Endothelial cell of umbilical vein (primary cell): Measurements from ENCODE around the gene RFXANK. TPM values are rescaled to one million over a fixed set of nuclear protein-coding genes. Genes with fewer than 3 reads are reported as not detected.

ENCODE experiments used
- BruUV-seq: library from RNA; stranded (reverse); fragments of 400-500 nt; replicated peaks from 2 replicates; lab custom pipeline; 2021; lab: Mats Ljungman, UMichigan
- CTCF ChIA-PET: fragments of 300-600, 350-600 bp; sonication (Branson Sonifier 250); formaldehyde crosslinking; loops from one replicate; lab custom pipeline; 2021; ENCODE audit warnings: antibody characterized with exemption, inconsistent platforms; lab: Charles Lee
- POLR2A ChIA-PET: fragments of 300-600, 350-600 bp; sonication (Branson Sonifier 250); formaldehyde crosslinking; loops from one replicate; lab custom pipeline; 2021; ENCODE audit warnings: antibody characterized with exemption, inconsistent platforms; lab: Charles Lee
- DNase-seq: peaks from one replicate; pipeline ENCODE4 v3.0.0-alpha.2; 2011; ENCODE audit warnings: low read depth, low spot score
- FAIRE-seq: peaks from 2 replicates; lab custom pipeline; 2011; peaks lifted over from hg19 to GRCh38; lab: Jason Lieb, UNC
- H2AFZ ChIP-seq: 2 replicates; pipeline ENCODE4 v1.6.0; 2012; ENCODE audit warnings: low read depth, low read length, control low read depth, inconsistent platforms
- H3K27ac ChIP-seq: 2 replicates; pipeline ENCODE4 v1.5.1; 2011; ENCODE audit warnings: low read depth, mild to moderate bottlenecking, control low read depth, low read length, moderate library complexity; ENCODE audit not compliant: insufficient read depth
- H3K27me3 ChIP-seq, 2 experiments: 2 replicates each; pipeline versions ENCODE4 v1.6.0 to v1.6.1; 2011; ENCODE audit warnings: low read length in 2 of 2, mixed read lengths in 1 of 2; ENCODE audit not compliant: control insufficient read depth in 2 of 2, insufficient read depth in 2 of 2
- H3K36me3 ChIP-seq, 2 experiments: 2 replicates in 1 of 2; 3 replicates in 1 of 2; pipeline ENCODE4 v1.5.1; 2011; ENCODE audit warnings: low read length in 2 of 2, mild to moderate bottlenecking in 1 of 2, moderate library complexity in 1 of 2; ENCODE audit not compliant: control insufficient read depth in 2 of 2, insufficient read depth in 2 of 2; ENCODE audit errors: extremely low read depth in 1 of 2
- H3K4me1 ChIP-seq: 3 replicates; pipeline ENCODE4 v1.5.1; 2011; ENCODE audit warnings: mild to moderate bottlenecking, low read length; ENCODE audit not compliant: control insufficient read depth, insufficient read depth; ENCODE audit errors: extremely low read depth
- H3K4me2 ChIP-seq: 2 replicates; pipeline ENCODE4 v1.6.1; 2011; ENCODE audit warnings: low read length, control low read depth, mixed read lengths; ENCODE audit not compliant: insufficient read depth
- H3K4me3 ChIP-seq, 3 experiments: fragments of 200-600 bp in 1 of 3; sonication (generic), shearing (Covaris generic) in 1 of 3; replicated peaks in 1 of 3; 2 replicates each; pipeline ENCODE4 v1.5.1; 2011 to 2016; ENCODE audit warnings: control low read depth in 3 of 3, low read length in 3 of 3, mild to moderate bottlenecking in 2 of 3, inconsistent platforms in 1 of 3, low read depth in 1 of 3, moderate library complexity in 1 of 3; ENCODE audit not compliant: insufficient read depth in 1 of 3
- H3K79me2 ChIP-seq: 2 replicates; pipeline ENCODE4 v1.6.0; 2012; ENCODE audit warnings: low read length, inconsistent platforms; ENCODE audit not compliant: control insufficient read depth, insufficient read depth
- H3K9ac ChIP-seq: replicated peaks from 2 replicates; pipeline ENCODE3; 2011; ENCODE audit warnings: low read length, control low read depth; ENCODE audit not compliant: insufficient read depth; ENCODE audit errors: extremely low read depth
- H3K9me1 ChIP-seq: replicated peaks from 3 replicates; pipeline ENCODE4 v1.6.0; 2011; ENCODE audit warnings: mild to moderate bottlenecking, low read length; ENCODE audit not compliant: control insufficient read depth, insufficient read depth; ENCODE audit errors: extremely low read depth
- H3K9me3 ChIP-seq: replicated peaks from 2 replicates; pipeline ENCODE4 v1.5.1; 2012; ENCODE audit warnings: low read length, inconsistent platforms; ENCODE audit not compliant: control insufficient read depth, insufficient read depth
- H4K20me1 ChIP-seq: replicated peaks from 2 replicates; pipeline ENCODE3; 2011; ENCODE audit warnings: mild to moderate bottlenecking, low read length; ENCODE audit not compliant: control insufficient read depth, insufficient read depth; ENCODE audit errors: extremely low read depth
- CTCF ChIP-seq, 2 donors: IDR thresholded peaks; 1 replicate in 1 of 2; 2 replicates in 1 of 2; pipeline ENCODE4 v1.5.1; 2011; ENCODE audit warnings: low read length in 2 of 2, mild to moderate bottlenecking in 2 of 2, moderate library complexity in 2 of 2, control low read depth in 1 of 2, inconsistent platforms in 1 of 2, low read depth in 1 of 2; ENCODE audit not compliant: insufficient read depth in 1 of 2; ENCODE audit errors: extremely low read depth in 1 of 2
- FOS ChIP-seq: IDR thresholded peaks from 2 replicates; pipeline ENCODE4 v1.6.1; 2011; ENCODE audit warnings: mild to moderate bottlenecking, low read length, moderate library complexity, borderline replicate concordance; ENCODE audit not compliant: insufficient read depth
- GATA2 ChIP-seq: IDR thresholded peaks from 2 replicates; pipeline ENCODE4 v1.7.0; 2011; ENCODE audit warnings: low read depth, mild to moderate bottlenecking, moderate library complexity, mixed read lengths, low read length; ENCODE audit not compliant: insufficient read length, insufficient read depth
- MAX ChIP-seq: IDR thresholded peaks from 2 replicates; pipeline ENCODE4 v1.6.1; 2011; ENCODE audit not compliant: insufficient read depth, insufficient read length
- MYC ChIP-seq: IDR thresholded peaks from one replicate; pipeline ENCODE4 v1.6.1; 2011; ENCODE audit warnings: mild to moderate bottlenecking, low read depth, low read length
- POLR2A ChIP-seq: IDR thresholded peaks from 2 replicates; pipeline ENCODE4 v1.6.1; 2012; ENCODE audit warnings: low read depth, mild to moderate bottlenecking, control low read depth, low read length
- POLR2AphosphoS5 ChIP-seq: IDR thresholded peaks from 2 replicates; pipeline ENCODE4 v1.6.1; 2012; ENCODE audit warnings: low read depth, mild to moderate bottlenecking, control low read depth, low read length, moderate library complexity; ENCODE audit not compliant: insufficient read depth
- dilution Hi-C: fragments of 300-500 bp; cut with MboI; formaldehyde crosslinking; loops from one replicate; pipeline ENCODE4 v1.15.0; 2019; ENCODE audit warnings: low sequenced_read_pairs; ENCODE audit not compliant: extremely low pct_ligation_motif_present
- intact Hi-C: fragments of 100-400 bp; cut with micrococcal nuclease; formaldehyde crosslinking; loops from one replicate; pipeline ENCODE4 v1.10.0; 2022
- polyA plus RNA-seq, 4 experiments: library from polyadenylated mRNA; depleted of rRNA in 3 of 4; stranded (reverse) in 3 of 4; unstranded in 1 of 4; fragments of >200 nt; gene quantifications; 2 replicates each; pipeline versions ENCODE4 v1.2.1 to v1.2.3, GENCODE V29; 2011 to 2012; ENCODE audit warnings: missing spikeins in 1 of 4
- total RNA-seq: library from RNA; stranded (reverse); gene quantifications from 2 replicates; pipeline ENCODE4 v1.2.3, GENCODE V29; 2021

RFXANK gene
- total and polyA plus RNA-seq, 2 donors (not counting 3 experiments of a cell fraction or from before 2014, with no cell fraction given) = 105 to 124 TPM

GRCh38 chr19:19191768-19192077 is 335 bp upstream of the RFXANK start:
- intact Hi-C loops (loop anchor here (1.0 to 10.0 kb wide), 4 partner anchors 12 to 293 kb away; partner anchors contain the start of genes MAU2, NR2C2AP and SUGP1), dilution Hi-C loops (no loop called here)
- Histone ChIP-seq H3K9ac (peak overlapping the region; percentile 99), H3K9me3 (no peaks in the 10 kb centered on the region), H3K4me1 (peaks cover 15% of the 10 kb centered on the region), H4K20me1 (no peaks in the 10 kb centered on the region), H3K79me2 (peaks cover 29% of the 10 kb centered on the region), H3K4me2 (peak overlapping the region; percentile 65), H3K36me3 (peaks cover 0 to 3% of the 10 kb centered on the region in 2 experiments), H3K9me1 (no peaks in the 10 kb centered on the region), H3K4me3 (peak overlapping the region; percentile 78 to 100 (median 98)), H3K27me3 (no peaks in the 10 kb centered on the region), H3K27ac (peak overlapping the region; percentile 98), H2AFZ (peak overlapping the region; percentile 100)
- no peak for TF ChIP-seq FOS
- no peak for DNase-seq
- BruUV-seq = TSS peak; percentile 35
- CTCF ChIA-PET = interaction anchor here (2.4 to 2.9 kb wide), 2 partner anchors 11 to 151 kb away, joined by 12 to 13 read pairs; partner anchors contain the start of gene NR2C2AP
- POLR2A ChIA-PET = no interaction called here
- no peak for FAIRE-seq

GRCh38 chr19:19192910-19193423 is 909 bp downstream of the RFXANK start:
- peaks cover 29% of the 10 kb centered on the region for H3K79me2 ChIP-seq
- no peaks in the 10 kb centered on the region for H3K9me1 ChIP-seq
- H3K4me3 ChIP-seq = peak overlapping the region; percentile 72 to 94 (median 75)
- CTCF ChIA-PET = interaction anchor here (0.7 to 2.9 kb wide), 3 partner anchors 10 to 150 kb away, joined by 4 to 13 read pairs (median 12); partner anchors contain the start of gene NR2C2AP
- intact Hi-C loops = loop anchor here (1.0 to 10.0 kb wide), 4 partner anchors 10 to 292 kb away; partner anchors contain the start of genes MAU2, NR2C2AP and SUGP1
- no peaks in the 10 kb centered on the region for H3K27me3 ChIP-seq
- H3K9me3 ChIP-seq = no peaks in the 10 kb centered on the region
- peak overlapping the region; percentile 69 for H3K9ac ChIP-seq
- dilution Hi-C loops = no loop called here
- POLR2A ChIA-PET = interaction anchor here (0.6 to 1.1 kb wide), 4 partner anchors 8 to 629 kb away, joined by 3 to 6 read pairs (median 4); no protein-coding TSS in a partner anchor
- TF ChIP-seq CTCF (IDR thresholded peaks at IDR 0.05; ENCODE audit: extremely low read depth in 1 of 2, insufficient read depth in 1 of 2, low read depth in 1 of 2, low read length in 2 of 2) = no peak
- no peak for TF ChIP-seq POLR2A
- no peak for TF ChIP-seq GATA2
- TF ChIP-seq POLR2AphosphoS5 = peak; percentile 59
- no peak for TF ChIP-seq MYC
- TF ChIP-seq MAX = no peak
- TF ChIP-seq FOS = no peak
- H3K36me3 ChIP-seq = peaks cover 0 to 12% of the 10 kb centered on the region in 2 experiments
- H3K4me2 ChIP-seq = peak overlapping the region; percentile 89
- peak overlapping the region; percentile 61 for H3K27ac ChIP-seq
- DNase-seq (no peak), FAIRE-seq (no peak)
- BruUV-seq = TSS peak; percentile 70
- no peaks in the 10 kb centered on the region for H4K20me1 ChIP-seq
- peak overlapping the region; percentile 67 for H2AFZ ChIP-seq
- peaks cover 15% of the 10 kb centered on the region for H3K4me1 ChIP-seq
